HL-60 (cell line): ENCODE data around the gene OVCA2.

Experiments
- DNase-seq, 2 experiments: peaks; one replicate each; pipeline ENCODE4 v3.0.0-alpha.2; 2010 to 2020; ENCODE audit warnings: low read depth in 1 of 2, low spot score in 1 of 2
- H3K27ac ChIP-seq: fragments of 250-450 bp; sonication (Bioruptor Pico); replicated peaks from 2 replicates; pipeline ENCODE4 v1.5.1; 2020; ENCODE audit warnings: mild to moderate bottlenecking, moderate library complexity
- H3K27me3 ChIP-seq: fragments of 250-450 bp; sonication (Bioruptor Pico); 2 replicates; pipeline ENCODE4 v1.5.1; 2021; ENCODE audit warnings: mild to moderate bottlenecking, moderate library complexity; ENCODE audit not compliant: insufficient read depth, poor library complexity, severe bottlenecking
- H3K4me3 ChIP-seq: replicated peaks from 2 replicates; pipeline ENCODE4 v1.5.1; 2011; ENCODE audit warnings: mild to moderate bottlenecking, control low read depth, low read length; ENCODE audit not compliant: insufficient read depth
- GABPA ChIP-seq: IDR thresholded peaks from 2 replicates; pipeline ENCODE4 v1.6.1; 2012; ENCODE audit warnings: low read depth
- POLR2AphosphoS5 ChIP-seq: IDR thresholded peaks from 2 replicates; pipeline ENCODE4 v1.6.1; 2012; ENCODE audit warnings: low read depth
- SPI1 ChIP-seq: IDR thresholded peaks from 2 replicates; pipeline ENCODE4 v1.6.1; 2012; ENCODE audit warnings: low read depth, mild to moderate bottlenecking, borderline replicate concordance
- TF ChIP-seq, protein P1 (sequence below): IDR thresholded peaks from 2 replicates; pipeline ENCODE4 v1.6.1; 2012; ENCODE audit warnings: low read depth; ENCODE audit not compliant: insufficient replicate concordance
- TF ChIP-seq, protein P2 (sequence below): IDR thresholded peaks from one replicate; pipeline ENCODE4 v1.5.1; 2011; ENCODE audit warnings: low read length, control low read depth, inconsistent platforms; ENCODE audit not compliant: insufficient read depth

The OVCA2 gene

DNA sequence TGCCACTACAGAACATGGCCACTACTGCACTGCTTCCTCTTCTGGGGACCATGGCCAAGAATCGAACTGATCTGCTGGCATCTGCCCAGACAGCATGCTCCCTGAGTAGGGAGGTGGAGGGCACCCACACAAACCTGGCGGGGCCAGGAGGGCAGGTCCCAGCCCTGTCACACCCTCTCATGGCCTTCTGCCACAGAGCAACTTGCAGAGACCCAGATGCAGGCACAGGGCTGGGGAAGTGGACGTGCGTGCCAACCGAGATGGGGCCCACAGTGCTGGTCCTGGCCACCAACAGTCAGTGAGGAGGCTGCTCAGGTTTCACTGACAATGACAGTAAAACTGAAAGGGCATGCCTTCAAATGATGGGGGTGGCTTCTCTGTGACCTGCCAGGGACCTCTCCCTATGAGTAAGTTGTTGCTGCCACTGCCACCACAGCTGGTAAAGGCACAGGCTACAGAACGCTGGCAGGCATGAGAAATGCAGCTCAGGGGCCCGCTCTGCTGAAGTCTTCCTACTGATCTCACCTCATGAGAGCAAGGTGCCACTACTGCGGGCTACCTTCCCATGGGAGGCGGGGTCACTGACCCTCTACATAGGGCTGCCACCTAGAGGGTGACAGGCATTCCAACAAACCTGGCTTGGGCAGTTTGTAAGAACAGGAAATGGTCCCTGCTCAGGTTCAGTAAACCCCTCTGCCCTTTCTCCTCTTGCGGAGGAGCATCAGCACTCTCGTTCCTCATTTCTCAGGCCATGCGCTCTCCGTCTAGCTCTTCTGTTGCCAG, 28.6 kb downstream of the OVCA2 start:
- peak in 1 of 2 experiments; percentile 60 for DNase-seq
- Histone ChIP-seq H3K27ac (peak overlapping the region; percentile 71), H3K4me3 (no peak overlapping the region), H3K27me3 (no peaks in the 10 kb centered on the region)
- TF ChIP-seq, protein P1, sequence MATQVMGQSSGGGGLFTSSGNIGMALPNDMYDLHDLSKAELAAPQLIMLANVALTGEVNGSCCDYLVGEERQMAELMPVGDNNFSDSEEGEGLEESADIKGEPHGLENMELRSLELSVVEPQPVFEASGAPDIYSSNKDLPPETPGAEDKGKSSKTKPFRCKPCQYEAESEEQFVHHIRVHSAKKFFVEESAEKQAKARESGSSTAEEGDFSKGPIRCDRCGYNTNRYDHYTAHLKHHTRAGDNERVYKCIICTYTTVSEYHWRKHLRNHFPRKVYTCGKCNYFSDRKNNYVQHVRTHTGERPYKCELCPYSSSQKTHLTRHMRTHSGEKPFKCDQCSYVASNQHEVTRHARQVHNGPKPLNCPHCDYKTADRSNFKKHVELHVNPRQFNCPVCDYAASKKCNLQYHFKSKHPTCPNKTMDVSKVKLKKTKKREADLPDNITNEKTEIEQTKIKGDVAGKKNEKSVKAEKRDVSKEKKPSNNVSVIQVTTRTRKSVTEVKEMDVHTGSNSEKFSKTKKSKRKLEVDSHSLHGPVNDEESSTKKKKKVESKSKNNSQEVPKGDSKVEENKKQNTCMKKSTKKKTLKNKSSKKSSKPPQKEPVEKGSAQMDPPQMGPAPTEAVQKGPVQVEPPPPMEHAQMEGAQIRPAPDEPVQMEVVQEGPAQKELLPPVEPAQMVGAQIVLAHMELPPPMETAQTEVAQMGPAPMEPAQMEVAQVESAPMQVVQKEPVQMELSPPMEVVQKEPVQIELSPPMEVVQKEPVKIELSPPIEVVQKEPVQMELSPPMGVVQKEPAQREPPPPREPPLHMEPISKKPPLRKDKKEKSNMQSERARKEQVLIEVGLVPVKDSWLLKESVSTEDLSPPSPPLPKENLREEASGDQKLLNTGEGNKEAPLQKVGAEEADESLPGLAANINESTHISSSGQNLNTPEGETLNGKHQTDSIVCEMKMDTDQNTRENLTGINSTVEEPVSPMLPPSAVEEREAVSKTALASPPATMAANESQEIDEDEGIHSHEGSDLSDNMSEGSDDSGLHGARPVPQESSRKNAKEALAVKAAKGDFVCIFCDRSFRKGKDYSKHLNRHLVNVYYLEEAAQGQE = no peak
- TF ChIP-seq, protein P2, sequence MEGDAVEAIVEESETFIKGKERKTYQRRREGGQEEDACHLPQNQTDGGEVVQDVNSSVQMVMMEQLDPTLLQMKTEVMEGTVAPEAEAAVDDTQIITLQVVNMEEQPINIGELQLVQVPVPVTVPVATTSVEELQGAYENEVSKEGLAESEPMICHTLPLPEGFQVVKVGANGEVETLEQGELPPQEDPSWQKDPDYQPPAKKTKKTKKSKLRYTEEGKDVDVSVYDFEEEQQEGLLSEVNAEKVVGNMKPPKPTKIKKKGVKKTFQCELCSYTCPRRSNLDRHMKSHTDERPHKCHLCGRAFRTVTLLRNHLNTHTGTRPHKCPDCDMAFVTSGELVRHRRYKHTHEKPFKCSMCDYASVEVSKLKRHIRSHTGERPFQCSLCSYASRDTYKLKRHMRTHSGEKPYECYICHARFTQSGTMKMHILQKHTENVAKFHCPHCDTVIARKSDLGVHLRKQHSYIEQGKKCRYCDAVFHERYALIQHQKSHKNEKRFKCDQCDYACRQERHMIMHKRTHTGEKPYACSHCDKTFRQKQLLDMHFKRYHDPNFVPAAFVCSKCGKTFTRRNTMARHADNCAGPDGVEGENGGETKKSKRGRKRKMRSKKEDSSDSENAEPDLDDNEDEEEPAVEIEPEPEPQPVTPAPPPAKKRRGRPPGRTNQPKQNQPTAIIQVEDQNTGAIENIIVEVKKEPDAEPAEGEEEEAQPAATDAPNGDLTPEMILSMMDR = no peak
- TF ChIP-seq SPI1 = 0 out of 2 replicates have a peak, but pooled peaks have one; percentile 2
- no peak for TF ChIP-seq GABPA
- TF ChIP-seq POLR2AphosphoS5 = no peak

DNA sequence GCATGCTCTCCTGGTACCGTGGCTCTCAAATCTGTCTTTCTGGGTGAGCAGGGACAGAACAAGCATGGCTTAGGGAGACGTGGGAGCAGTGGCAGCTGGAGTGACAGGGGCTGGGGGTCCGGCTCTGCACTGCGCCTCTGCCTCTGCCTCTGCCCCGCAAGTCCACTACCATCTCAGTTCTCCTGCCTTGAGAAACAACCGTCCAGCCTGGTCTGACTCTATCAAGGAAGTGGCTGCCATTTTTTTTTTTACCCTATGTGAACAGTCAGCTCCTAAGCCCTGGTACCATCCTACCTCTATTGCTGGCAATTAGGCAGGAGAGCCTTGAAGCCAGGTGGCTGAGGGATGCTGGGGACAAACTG, 29.2 kb downstream of the OVCA2 start:
- DNase-seq = no peak
- no peak overlapping the region for H3K4me3 ChIP-seq
- no peaks in the 10 kb centered on the region for H3K27me3 ChIP-seq
- H3K27ac ChIP-seq = peak overlapping the region; percentile 71
- no peak for TF ChIP-seq SPI1
- TF ChIP-seq GABPA = no peak
- TF ChIP-seq POLR2AphosphoS5 = no peak
- TF ChIP-seq, protein P2 = no peak
- TF ChIP-seq, protein P1 = no peak

DNA sequence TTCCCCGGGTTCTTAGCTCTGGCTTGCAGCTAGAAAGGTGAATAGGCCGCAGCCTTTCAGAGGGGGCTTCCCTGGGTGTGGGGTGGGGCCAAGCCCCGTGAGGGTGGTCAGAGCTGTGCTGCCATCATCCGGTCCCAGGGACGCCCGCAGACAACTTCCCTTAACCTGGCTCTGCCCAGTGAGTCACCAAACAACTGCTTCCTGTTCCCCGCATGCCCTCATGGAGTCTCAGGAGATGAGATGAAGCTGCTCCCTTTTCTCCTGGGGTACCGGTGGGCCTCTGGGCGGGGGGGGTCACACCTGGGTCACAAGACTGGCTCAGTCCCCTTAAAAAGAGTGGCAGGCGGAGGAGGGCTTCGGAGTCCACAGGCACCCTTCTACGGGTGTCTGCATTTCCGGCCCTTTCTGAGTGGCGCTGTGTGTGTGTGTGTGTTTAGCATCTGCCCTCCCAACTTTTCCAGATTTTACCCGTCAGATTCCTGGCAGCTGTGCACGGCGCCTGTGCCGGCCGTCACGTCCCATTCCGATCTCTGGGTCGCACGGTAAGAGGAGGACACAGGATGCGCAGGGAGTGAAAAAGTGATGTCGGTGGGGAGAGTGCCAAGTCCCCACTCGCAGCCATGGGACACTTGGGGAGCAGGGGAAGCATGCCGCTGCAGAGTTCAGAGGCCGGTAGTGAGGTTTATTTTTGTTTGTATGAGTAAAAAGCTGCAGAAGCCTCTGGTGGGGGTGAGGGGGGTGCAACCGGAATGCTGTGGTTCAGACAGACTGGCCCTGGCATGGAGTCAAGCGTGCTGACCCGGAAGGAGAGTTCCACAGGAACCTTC, 29.8 kb downstream of the OVCA2 start:
- peak overlapping the region; percentile 71 for H3K27ac ChIP-seq
- DNase-seq = peak in 1 of 2 experiments; percentile 38
- TF ChIP-seq, protein P1 = no peak
- TF ChIP-seq SPI1 (no peak), GABPA (no peak), POLR2AphosphoS5 (no peak)
- TF ChIP-seq, protein P2 = no peak
- H3K27me3 ChIP-seq = no peaks in the 10 kb centered on the region
- no peak overlapping the region for H3K4me3 ChIP-seq
